Measurements from ENCODE around the gene KRT27.

The KRT27 gene

GRCh38 chr17:40777459-40777858 is 4.9 kb downstream of the KRT27 start:
- no peak for DNase-seq (ENCODE audit: extremely low read depth, low read depth)
- TF ChIP-seq CTCF (IDR thresholded peaks at IDR 0.05; ENCODE audit: low read depth, low read length) = no peak

GRCh38 chr17:40775945-40776344 is 6.4 kb downstream of the KRT27 start:
- DNase-seq (ENCODE audit: extremely low read depth, low read depth) = no peak
- TF ChIP-seq CTCF (IDR thresholded peaks at IDR 0.05; ENCODE audit: low read depth, low read length) = no peak

- no peak for TF ChIP-seq CTCF (IDR thresholded peaks at IDR 0.05; ENCODE audit: low read depth, low read length)
- no peak for DNase-seq (ENCODE audit: extremely low read depth, low read depth)
Measured at GRCh38 chr17:40772101-40772500, 10.2 kb downstream of the KRT27 start, which contains the start of gene KRT26. TSS of gene KRT26 (minus strand) at chr17:40772201. CDS start at chr17:40772113, 88 bp downstream.

GRCh38 chr17:40765657-40766056 is 16.7 kb downstream of the KRT27 start:
- no peak for TF ChIP-seq CTCF (IDR thresholded peaks at IDR 0.05; ENCODE audit: low read depth, low read length)
- DNase-seq (ENCODE audit: extremely low read depth, low read depth) = no peak

GRCh38 chr17:40763752-40764151 is 18.6 kb downstream of the KRT27 start:
- no peak for TF ChIP-seq CTCF (IDR thresholded peaks at IDR 0.05; ENCODE audit: low read depth, low read length)
- DNase-seq (ENCODE audit: extremely low read depth, low read depth) = no peak

GRCh38 chr17:40760105-40761016 is 22.0 kb downstream of the KRT27 start:
- no peak for TF ChIP-seq CTCF (IDR thresholded peaks at IDR 0.05; ENCODE audit: low read depth, low read length)
- DNase-seq (ENCODE audit: extremely low read depth, low read depth) = no peak

- no peak for TF ChIP-seq CTCF (IDR thresholded peaks at IDR 0.05; ENCODE audit: low read depth, low read length)
- no peak for DNase-seq (ENCODE audit: extremely low read depth, low read depth)
Measured at GRCh38 chr17:40755231-40755630, 27.1 kb downstream of the KRT27 start, which contains the start of gene KRT25. TSS of gene KRT25 (minus strand) at chr17:40755331. CDS start at chr17:40755271, 60 bp downstream.
